K562 (cell line): Measurements from ENCODE around the gene PUS10. TPM values are rescaled to one million over a fixed set of nuclear protein-coding genes. Genes with fewer than 3 reads are reported as not detected.
A peak's percentile ranks its signal among the peaks of the same experiment; 100 is the strongest.

ENCODE experiments used
- ARID3A ChIP-seq: IDR thresholded peaks from 2 replicates; pipeline ENCODE4 v1.6.1; 2012; ENCODE audit warnings: low read depth, low read length, improper control_type of control experiment, borderline replicate concordance
- DNMT1 ChIP-seq: fragments of 450-650 bp; IDR thresholded peaks from 2 replicates; pipeline ENCODE4 v1.6.1; 2016; ENCODE audit warnings: antibody characterized with exemption, mild to moderate bottlenecking
- GABPB1 ChIP-seq: sonication (generic); formaldehyde crosslinking; IDR thresholded peaks from 2 replicates; pipeline ENCODE4 v1.8.0; 2022; ENCODE audit warnings: mild to moderate bottlenecking, missing genetic modification reagents
- HMGN3 ChIP-seq: IDR thresholded peaks from 2 replicates; pipeline ENCODE4 v1.6.1; 2011; ENCODE audit warnings: borderline replicate concordance, low read depth, mild to moderate bottlenecking, mixed read lengths, low read length; ENCODE audit not compliant: insufficient read length; ENCODE audit errors: extremely low read depth
- KDM5B ChIP-seq: fragments of 200-600 bp; sonication (generic); IDR thresholded peaks from 2 replicates; pipeline ENCODE4 v1.6.1; 2012; ENCODE audit warnings: low read depth, mild to moderate bottlenecking, moderate library complexity, low read length, control low read depth, inconsistent platforms; ENCODE audit not compliant: insufficient replicate concordance
- KHSRP ChIP-seq: fragments of 450-650 bp; IDR thresholded peaks from 2 replicates; pipeline ENCODE4 v1.6.1; 2017
- MAFK ChIP-seq: IDR thresholded peaks from 2 replicates; pipeline ENCODE4 v1.6.1; 2011; ENCODE audit warnings: low read length, improper control_type of control experiment
- PCBP1 ChIP-seq: fragments of 200-400 bp; formaldehyde crosslinking; IDR thresholded peaks from 2 replicates; pipeline ENCODE4 v1.6.1; 2018; ENCODE audit warnings: mild to moderate bottlenecking, low read depth, low read length; ENCODE audit not compliant: poor library complexity, severe bottlenecking
- RERE ChIP-seq: sonication (generic); formaldehyde crosslinking; IDR thresholded peaks from 2 replicates; pipeline ENCODE4 v1.8.0; 2023; ENCODE audit warnings: missing genetic modification reagents, mild to moderate bottlenecking, borderline replicate concordance
- SMAD1 ChIP-seq: fragments of 150-350 bp; IDR thresholded peaks from 2 replicates; pipeline ENCODE4 v1.6.1; 2014; ENCODE audit warnings: low read length, low read depth; ENCODE audit not compliant: partially characterized antibody
- TEAD2 ChIP-seq: fragments of 450-650 bp; IDR thresholded peaks from 2 replicates; pipeline ENCODE4 v1.6.1; 2016; ENCODE audit warnings: missing genetic modification characterization, control low read depth, missing compliant biosample characterization
- TEAD4 ChIP-seq, 2 experiments: sonication (generic) in 1 of 2; formaldehyde crosslinking in 1 of 2; IDR thresholded peaks; 2 replicates each; pipeline versions ENCODE4 v1.6.1 to v1.8.0; 2012 to 2022; ENCODE audit warnings: borderline replicate concordance in 1 of 2, inconsistent platforms in 1 of 2, low read length in 1 of 2, mild to moderate bottlenecking in 1 of 2, missing genetic modification reagents in 1 of 2
- ZFP91 ChIP-seq: sonication (generic); formaldehyde crosslinking; IDR thresholded peaks from 2 replicates; pipeline ENCODE4 v1.8.0; 2022; ENCODE audit warnings: mild to moderate bottlenecking, missing genetic modification reagents
- ZNF12 ChIP-seq: sonication (generic); formaldehyde crosslinking; IDR thresholded peaks from 2 replicates; pipeline ENCODE4 v1.4.0; 2020; ENCODE audit warnings: mild to moderate bottlenecking, missing genetic modification reagents
- ZNF75A ChIP-seq: fragments of 450-650 bp; formaldehyde crosslinking; IDR thresholded peaks from 2 replicates; pipeline ENCODE4 v1.4.0; 2020; ENCODE audit warnings: mild to moderate bottlenecking
- ZZZ3 ChIP-seq: fragments of 450-650 bp; IDR thresholded peaks from 2 replicates; pipeline ENCODE4 v1.6.1; 2016; ENCODE audit warnings: antibody characterized with exemption, mild to moderate bottlenecking, moderate library complexity
- polyA plus RNA-seq, 8 experiments: library from polyadenylated mRNA; depleted of rRNA in 4 of 8; stranded (reverse) in 5 of 8; unstranded in 3 of 8; fragments of >200 nt; fragmentation: Nextera tagmentation in 2 of 8; fragmentation: Illumina TruSeq in 1 of 8; extraction: Ambion mirVana in 2 of 8; extraction: Trizol in 1 of 8; gene quantifications; 2 replicates each; pipeline versions ENCODE4 v1.2.1 to v1.2.3, GENCODE V29; 2011 to 2014; ENCODE audit warnings: inconsistent platforms in 1 of 8, missing spikeins in 1 of 8
- total RNA-seq, 7 experiments: library from RNA; depleted of rRNA in 6 of 7; stranded (reverse); fragments of >200 nt in 6 of 7; fragmentation: Illumina TruSeq in 2 of 7; extraction: Trizol in 2 of 7; gene quantifications; 2 replicates each; pipeline versions ENCODE4 v1.2.1 to v1.2.3, GENCODE V29; 2011 to 2021; ENCODE audit warnings: low replicate concordance in 1 of 7

PUS10 gene
- total and polyA plus RNA-seq, 9 of the 15 experiments (the other 6 are each of a cell fraction or from before 2014, with no cell fraction given) = 5.0 to 10.7 (median 7.6) TPM

- TF ChIP-seq RERE (no peak), SMAD1 (peak; percentile 29), ZZZ3 (no peak; the same call in 1 of the 2 replicates), MAFK (0 out of 2 replicates have a peak, but pooled peaks have one; percentile 1), TEAD2 (no peak), KHSRP (no peak), ARID3A (no peak), DNMT1 (peak; percentile 68; the same call in 1 of the 2 replicates), HMGN3 (peak; percentile 49), ZFP91 (CRISPR knock-in tag) (no peak), ZNF75A (no peak), GABPB1 (CRISPR knock-in tag) (no peak; the same call in 1 of the 2 replicates), ZNF12 (CRISPR knock-in tag) (no peak), KDM5B (peak; percentile 65), PCBP1 (no peak), TEAD4 (IDR thresholded peaks at IDR 0.05; ENCODE audit: low read length) (no peak), TEAD4 (CRISPR knock-in tag; IDR thresholded peaks at IDR 0.05; ENCODE audit: borderline replicate concordance) (no peak)
Observed at GRCh38 chr2:61017556-61018317, at the start of gene PUS10, which contains the start of gene PEX13 (continued).
